B cell (primary cell): ENCODE results near the gene ELK4.

ENCODE experiments used
- EZH2 ChIP-seq: IDR thresholded peaks from 2 replicates; pipeline ENCODE4 v1.6.1; 2012; ENCODE audit warnings: borderline replicate concordance, low read depth, mild to moderate bottlenecking, moderate library complexity, low read length; ENCODE audit not compliant: insufficient read depth, poor library complexity, severe bottlenecking
- TF ChIP-seq, protein P1 (sequence below): fragments of 200-600 bp; IDR thresholded peaks from one replicate; pipeline ENCODE4 v1.8.0; 2022; ENCODE audit warnings: antibody characterized with exemption, mild to moderate bottlenecking

- TF ChIP-seq, protein P1, sequence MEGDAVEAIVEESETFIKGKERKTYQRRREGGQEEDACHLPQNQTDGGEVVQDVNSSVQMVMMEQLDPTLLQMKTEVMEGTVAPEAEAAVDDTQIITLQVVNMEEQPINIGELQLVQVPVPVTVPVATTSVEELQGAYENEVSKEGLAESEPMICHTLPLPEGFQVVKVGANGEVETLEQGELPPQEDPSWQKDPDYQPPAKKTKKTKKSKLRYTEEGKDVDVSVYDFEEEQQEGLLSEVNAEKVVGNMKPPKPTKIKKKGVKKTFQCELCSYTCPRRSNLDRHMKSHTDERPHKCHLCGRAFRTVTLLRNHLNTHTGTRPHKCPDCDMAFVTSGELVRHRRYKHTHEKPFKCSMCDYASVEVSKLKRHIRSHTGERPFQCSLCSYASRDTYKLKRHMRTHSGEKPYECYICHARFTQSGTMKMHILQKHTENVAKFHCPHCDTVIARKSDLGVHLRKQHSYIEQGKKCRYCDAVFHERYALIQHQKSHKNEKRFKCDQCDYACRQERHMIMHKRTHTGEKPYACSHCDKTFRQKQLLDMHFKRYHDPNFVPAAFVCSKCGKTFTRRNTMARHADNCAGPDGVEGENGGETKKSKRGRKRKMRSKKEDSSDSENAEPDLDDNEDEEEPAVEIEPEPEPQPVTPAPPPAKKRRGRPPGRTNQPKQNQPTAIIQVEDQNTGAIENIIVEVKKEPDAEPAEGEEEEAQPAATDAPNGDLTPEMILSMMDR, result no peak
- TF ChIP-seq EZH2, result no peak
Observed at GRCh38 chr1:205597691-205598314, 34.0 kb downstream of the ELK4 start.
